ENCODE results near the gene MYH9. TPM values are rescaled to one million over a fixed set of nuclear protein-coding genes. Genes with fewer than 3 reads are reported as not detected.
A peak's percentile ranks its signal among the peaks of the same experiment; 100 is the strongest.

Gene MYH9
- total RNA-seq, 3 donors from 2014 or later (not counting 1 experiment from before 2014, with no cell fraction given), result 803 to 1,038 (median 808) TPM

DNA sequence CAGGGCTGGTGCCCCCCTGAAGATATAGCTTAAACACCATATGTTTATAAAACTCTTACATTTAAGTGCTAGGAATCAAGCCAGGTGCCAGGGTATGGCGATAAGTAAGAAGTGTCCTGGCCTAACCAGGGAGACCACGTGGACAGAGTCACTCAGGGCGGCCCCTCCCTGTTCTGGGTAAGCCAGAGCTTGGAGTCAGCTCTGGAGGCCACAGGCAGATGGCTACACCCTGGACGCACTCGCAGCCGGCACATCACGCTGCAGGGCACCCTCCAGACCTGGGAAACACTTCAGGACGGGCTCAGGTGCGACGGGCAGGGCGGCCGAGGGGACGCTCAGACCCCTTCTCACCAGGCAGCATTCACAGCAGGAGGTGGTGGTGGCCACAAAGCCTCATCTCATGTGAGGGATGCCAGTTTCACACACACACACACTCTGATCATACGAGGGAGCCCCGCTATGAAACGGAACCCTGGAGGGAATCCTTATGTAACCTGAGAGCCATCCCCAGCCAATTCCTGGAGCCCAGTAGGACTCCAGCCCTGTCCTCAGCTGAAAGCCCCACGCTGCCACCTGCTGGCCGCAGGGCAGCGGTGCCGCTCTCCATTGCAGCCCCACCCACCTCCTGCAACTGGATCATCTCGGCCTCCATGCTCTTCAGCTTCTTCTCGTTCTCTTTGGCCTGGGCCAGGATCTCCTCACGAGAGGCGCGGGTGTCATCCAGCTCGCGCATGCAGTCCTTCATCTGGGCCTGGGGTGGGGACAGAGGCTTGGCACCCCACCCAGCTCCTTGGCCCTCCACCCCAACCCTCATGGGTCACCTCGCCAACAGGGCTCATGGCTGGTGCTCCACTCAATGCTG lies 101.4 kb downstream of the MYH9 start:
- peaks cover 19% of the 10 kb centered on the region for H3K36me3 Mint-ChIP-seq
- no peaks in the 10 kb centered on the region for H3K9me3 ChIP-seq (ENCODE audit: control insufficient read depth, insufficient read depth, low read length)
- peaks cover 82% of the 10 kb centered on the region for H3K36me3 ChIP-seq (ENCODE audit: control insufficient read depth, insufficient read depth, low read length)
- intact Hi-C loops (cut with micrococcal nuclease), result no loop called here
- no peaks in the 10 kb centered on the region for H3K9me3 Mint-ChIP-seq
- H3K27ac ChIP-seq (ENCODE audit: low read length), result peak overlapping the region; percentile 9
- peak overlapping the region; percentile 75 to 80 for H3K27ac Mint-ChIP-seq
- H3K27me3 ChIP-seq (ENCODE audit: control insufficient read depth, insufficient read depth, low read length), result no peaks in the 10 kb centered on the region
- H3K4me1 ChIP-seq (ENCODE audit: control insufficient read depth, insufficient read depth, low read length), result peaks cover 47% of the 10 kb centered on the region
- peak; percentile 77 to 95 (median 86) for ATAC-seq
- TF ChIP-seq, protein P1, sequence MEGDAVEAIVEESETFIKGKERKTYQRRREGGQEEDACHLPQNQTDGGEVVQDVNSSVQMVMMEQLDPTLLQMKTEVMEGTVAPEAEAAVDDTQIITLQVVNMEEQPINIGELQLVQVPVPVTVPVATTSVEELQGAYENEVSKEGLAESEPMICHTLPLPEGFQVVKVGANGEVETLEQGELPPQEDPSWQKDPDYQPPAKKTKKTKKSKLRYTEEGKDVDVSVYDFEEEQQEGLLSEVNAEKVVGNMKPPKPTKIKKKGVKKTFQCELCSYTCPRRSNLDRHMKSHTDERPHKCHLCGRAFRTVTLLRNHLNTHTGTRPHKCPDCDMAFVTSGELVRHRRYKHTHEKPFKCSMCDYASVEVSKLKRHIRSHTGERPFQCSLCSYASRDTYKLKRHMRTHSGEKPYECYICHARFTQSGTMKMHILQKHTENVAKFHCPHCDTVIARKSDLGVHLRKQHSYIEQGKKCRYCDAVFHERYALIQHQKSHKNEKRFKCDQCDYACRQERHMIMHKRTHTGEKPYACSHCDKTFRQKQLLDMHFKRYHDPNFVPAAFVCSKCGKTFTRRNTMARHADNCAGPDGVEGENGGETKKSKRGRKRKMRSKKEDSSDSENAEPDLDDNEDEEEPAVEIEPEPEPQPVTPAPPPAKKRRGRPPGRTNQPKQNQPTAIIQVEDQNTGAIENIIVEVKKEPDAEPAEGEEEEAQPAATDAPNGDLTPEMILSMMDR (IDR thresholded peaks at IDR 0.05), result peak; percentile 91
- DNase-seq, result peak; percentile 68 to 84
- peaks cover 31 to 33% of the 10 kb centered on the region in 2 donors for H3K4me1 Mint-ChIP-seq
- no peak overlapping the region for H3K4me3 ChIP-seq (ENCODE audit: low read length)
- WGBS (ENCODE audit: insufficient coverage), result 83% methylated on average over 28 of the region's 28 CpGs
- peak overlapping the region; percentile 71 for H3K4me3 Mint-ChIP-seq
- H3K27me3 Mint-ChIP-seq (ENCODE audit: low read depth in 2 of 2), result no peaks in the 10 kb centered on the region

DNA sequence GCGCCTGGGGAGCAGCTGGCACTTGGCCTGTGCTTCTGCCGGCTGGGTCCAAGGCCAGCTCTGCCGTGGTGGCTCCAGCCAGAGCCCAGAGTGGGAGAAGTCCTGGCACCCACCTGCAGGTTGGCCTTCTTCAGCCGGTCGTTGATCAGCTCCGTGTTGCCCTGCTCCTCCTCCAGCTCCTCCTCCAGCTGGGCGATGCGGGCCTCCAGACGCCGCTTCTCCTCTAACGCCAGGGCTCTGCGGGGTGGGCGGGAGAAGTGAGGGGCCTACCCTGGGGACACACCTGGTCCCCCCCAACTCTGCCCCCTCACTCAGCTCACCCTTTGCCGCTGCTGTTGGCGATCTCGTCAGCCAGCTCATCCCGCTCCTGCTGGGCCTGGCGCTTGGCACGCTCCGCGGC lies 102.2 kb downstream of the MYH9 start:
- H3K36me3 Mint-ChIP-seq, result peaks cover 22% of the 10 kb centered on the region

DNA sequence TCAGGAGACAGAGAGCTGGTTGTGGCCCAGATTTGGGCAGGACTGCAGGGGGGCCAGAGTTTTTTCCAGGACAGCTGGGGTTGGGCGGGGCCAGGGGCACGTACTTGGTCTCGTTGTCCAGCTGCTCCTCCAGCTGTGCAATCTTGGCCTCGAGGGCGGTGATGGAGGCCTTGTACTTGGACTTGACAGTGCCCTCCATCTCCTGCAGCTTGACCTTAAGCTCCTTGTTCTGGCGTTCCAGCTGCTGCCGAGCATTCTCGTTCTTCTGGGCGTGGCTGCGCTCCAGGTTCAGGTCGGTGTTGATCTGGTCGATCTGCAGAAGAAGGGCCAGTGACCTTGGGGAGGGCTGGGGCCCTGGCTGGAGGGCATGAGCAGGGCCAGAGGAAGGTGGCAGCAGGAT lies 102.8 kb downstream of the MYH9 start:
- DNase-seq, result no peak
- H3K36me3 Mint-ChIP-seq, result peaks cover 21% of the 10 kb centered on the region
- H3K4me3 Mint-ChIP-seq, result no peak overlapping the region
- peaks cover 89% of the 10 kb centered on the region for H3K36me3 ChIP-seq (ENCODE audit: control insufficient read depth, insufficient read depth, low read length)
- H3K27me3 ChIP-seq (ENCODE audit: control insufficient read depth, insufficient read depth, low read length), result no peaks in the 10 kb centered on the region
- peaks cover 41% of the 10 kb centered on the region for H3K4me1 ChIP-seq (ENCODE audit: control insufficient read depth, insufficient read depth, low read length)
- no peak overlapping the region for H3K27ac ChIP-seq (ENCODE audit: low read length)
- no peak overlapping the region for H3K4me3 ChIP-seq (ENCODE audit: low read length)
- ATAC-seq, result no peak
- peaks cover 29 to 32% of the 10 kb centered on the region in 2 donors for H3K4me1 Mint-ChIP-seq
- no peaks in the 10 kb centered on the region for H3K27me3 Mint-ChIP-seq (ENCODE audit: low read depth in 2 of 2)
- WGBS (ENCODE audit: insufficient coverage), result 94% methylated on average over 12 of the region's 12 CpGs
- H3K9me3 Mint-ChIP-seq, result no peaks in the 10 kb centered on the region
- intact Hi-C loops (cut with micrococcal nuclease), result no loop called here
- peak overlapping the region in 1 of 2 donors; percentile 58 for H3K27ac Mint-ChIP-seq
- H3K9me3 ChIP-seq (ENCODE audit: control insufficient read depth, insufficient read depth, low read length), result no peaks in the 10 kb centered on the region
- TF ChIP-seq, protein P1 (IDR thresholded peaks at IDR 0.05), result no peak

More for the DNA sequence above, 102.2 kb downstream of the MYH9 start:
- ATAC-seq (no peak), DNase-seq (no peak)
- TF ChIP-seq, protein P1 (IDR thresholded peaks at IDR 0.05), result no peak
- H3K27me3 Mint-ChIP-seq (ENCODE audit: low read depth in 2 of 2), result no peaks in the 10 kb centered on the region
- no peak overlapping the region for H3K27ac ChIP-seq (ENCODE audit: low read length)
- no peaks in the 10 kb centered on the region for H3K9me3 ChIP-seq (ENCODE audit: control insufficient read depth, insufficient read depth, low read length)
- peaks cover 31 to 33% of the 10 kb centered on the region in 2 donors for H3K4me1 Mint-ChIP-seq
- H3K4me3 Mint-ChIP-seq, result no peak overlapping the region
- peak overlapping the region in 1 of 2 donors; percentile 58 for H3K27ac Mint-ChIP-seq
- no peaks in the 10 kb centered on the region for H3K9me3 Mint-ChIP-seq
- intact Hi-C loops (cut with micrococcal nuclease), result no loop called here
- no peak overlapping the region for H3K4me3 ChIP-seq (ENCODE audit: low read length)
- WGBS (ENCODE audit: insufficient coverage), result 86% methylated on average over 21 of the region's 21 CpGs
- peaks cover 87% of the 10 kb centered on the region for H3K36me3 ChIP-seq (ENCODE audit: control insufficient read depth, insufficient read depth, low read length)
- no peaks in the 10 kb centered on the region for H3K27me3 ChIP-seq (ENCODE audit: control insufficient read depth, insufficient read depth, low read length)
- H3K4me1 ChIP-seq (ENCODE audit: control insufficient read depth, insufficient read depth, low read length), result peaks cover 46% of the 10 kb centered on the region
